GM12865 (cell line): Measurements from ENCODE around the gene DCLK2.

ENCODE experiments used
- DNase-seq: peaks from one replicate; pipeline ENCODE4 v3.0.0; 2010; ENCODE audit warnings: low read depth
- H3K4me3 ChIP-seq: 2 replicates; pipeline ENCODE4 v1.5.1; 2011; ENCODE audit warnings: mild to moderate bottlenecking, low read depth, low read length, control low read depth
- CTCF ChIP-seq: IDR thresholded peaks from 2 replicates; pipeline ENCODE4 v1.5.1; 2011; ENCODE audit warnings: low read length, control low read depth, low read depth, inconsistent platforms; ENCODE audit not compliant: insufficient read depth; ENCODE audit errors: missing control alignments

Gene DCLK2

GRCh38 chr4:150278206-150278605 is 200.0 kb downstream of the DCLK2 start:
- H3K4me3 ChIP-seq: no peak overlapping the region
- TF ChIP-seq CTCF: no peak
- no peak for DNase-seq

- TF ChIP-seq CTCF: no peak
- H3K4me3 ChIP-seq: no peak overlapping the region
- no peak for DNase-seq
Observed at GRCh38 chr4:150280081-150280895, 202.0 kb downstream of the DCLK2 start.

- no peak overlapping the region for H3K4me3 ChIP-seq
- no peak for TF ChIP-seq CTCF
- no peak for DNase-seq
Observed at GRCh38 chr4:150280975-150281374, 202.7 kb downstream of the DCLK2 start.

- H3K4me3 ChIP-seq: no peak overlapping the region
- DNase-seq: no peak
- no peak for TF ChIP-seq CTCF
Observed at GRCh38 chr4:150283689-150284088, 205.4 kb downstream of the DCLK2 start.

- no peak overlapping the region for H3K4me3 ChIP-seq
- DNase-seq: no peak
- TF ChIP-seq CTCF: no peak
Observed at GRCh38 chr4:150286656-150287055, 208.4 kb downstream of the DCLK2 start.

- DNase-seq: no peak
- no peak overlapping the region for H3K4me3 ChIP-seq
- TF ChIP-seq CTCF: no peak
Observed at GRCh38 chr4:150289198-150289597, 211.0 kb downstream of the DCLK2 start.

GRCh38 chr4:150289881-150290280 is 211.6 kb downstream of the DCLK2 start:
- no peak for TF ChIP-seq CTCF
- DNase-seq: no peak
- no peak overlapping the region for H3K4me3 ChIP-seq
